Duodenal mucosa (tissue), 2 donors: ENCODE measurements around the gene GPR82.

Experiments
- H3K27ac ChIP-seq: one replicate; pipeline ENCODE4 v1.7.0; 2013; ENCODE audit warnings: low read depth, low read length
- H3K27me3 ChIP-seq, 2 donors: one replicate each; pipeline ENCODE4 v1.7.0; 2013; ENCODE audit warnings: low read length in 2 of 2, control low read depth in 1 of 2; ENCODE audit not compliant: insufficient read depth in 2 of 2, control insufficient read depth in 1 of 2
- H3K36me3 ChIP-seq, 2 donors: one replicate each; pipeline ENCODE4 v1.7.0; 2013; ENCODE audit warnings: low read length in 2 of 2, control low read depth in 1 of 2; ENCODE audit not compliant: insufficient read depth in 2 of 2, control insufficient read depth in 1 of 2
- H3K4me1 ChIP-seq, 2 donors: one replicate each; pipeline ENCODE4 v1.7.0; 2013; ENCODE audit warnings: low read length in 2 of 2, control low read depth in 1 of 2; ENCODE audit not compliant: insufficient read depth in 2 of 2, control insufficient read depth in 1 of 2
- H3K4me3 ChIP-seq, 2 donors: one replicate each; pipeline ENCODE4 v1.7.0; 2013; ENCODE audit warnings: low read length in 2 of 2, low read depth in 1 of 2
- H3K9ac ChIP-seq, 2 donors: one replicate each; pipeline ENCODE4 v1.7.0; 2013; ENCODE audit warnings: low read length in 2 of 2, low read depth in 1 of 2
- H3K9me3 ChIP-seq, 2 donors: one replicate each; pipeline ENCODE4 v1.7.0; 2013; ENCODE audit warnings: low read length in 2 of 2, control low read depth in 1 of 2; ENCODE audit not compliant: control insufficient read depth in 1 of 2

GPR82 gene

GRCh38 chrX:41734530-41734929 is 10.5 kb downstream of the GPR82 start:
- no peak overlapping the region for H3K4me3 ChIP-seq
- no peak overlapping the region for H3K27ac ChIP-seq
- no peaks in the 10 kb centered on the region for H3K9me3 ChIP-seq
- no peaks in the 10 kb centered on the region for H3K4me1 ChIP-seq
- no peaks in the 10 kb centered on the region for H3K36me3 ChIP-seq
- no peak overlapping the region for H3K9ac ChIP-seq
- H3K27me3 ChIP-seq = no peaks in the 10 kb centered on the region

DNA sequence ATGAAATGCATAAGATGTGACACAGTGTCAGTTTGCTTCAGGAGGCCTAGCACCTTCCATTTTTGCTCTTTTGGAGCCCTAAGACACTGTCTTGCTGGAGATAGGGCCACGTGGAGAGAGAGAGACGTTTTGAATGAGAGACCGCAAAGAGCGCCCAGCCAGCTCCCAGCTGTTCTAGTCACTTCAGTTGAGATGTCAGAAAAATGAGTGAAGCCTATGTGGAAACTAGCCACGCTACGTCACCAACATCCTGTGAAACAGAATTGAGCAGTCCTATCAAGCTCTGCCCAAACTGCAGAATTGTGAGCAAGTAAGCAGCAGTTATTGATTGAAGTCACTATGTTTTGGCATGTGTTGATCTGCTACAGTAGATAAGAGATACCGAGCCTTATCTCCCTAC is 13.1 kb downstream of the GPR82 start:
- Histone ChIP-seq H3K4me1 (no peaks in the 10 kb centered on the region), H3K9me3 (no peaks in the 10 kb centered on the region), H3K36me3 (peaks cover 0 to 4% of the 10 kb centered on the region in 2 donors), H3K27ac (no peak overlapping the region), H3K9ac (no peak overlapping the region), H3K27me3 (no peaks in the 10 kb centered on the region), H3K4me3 (no peak overlapping the region)

DNA sequence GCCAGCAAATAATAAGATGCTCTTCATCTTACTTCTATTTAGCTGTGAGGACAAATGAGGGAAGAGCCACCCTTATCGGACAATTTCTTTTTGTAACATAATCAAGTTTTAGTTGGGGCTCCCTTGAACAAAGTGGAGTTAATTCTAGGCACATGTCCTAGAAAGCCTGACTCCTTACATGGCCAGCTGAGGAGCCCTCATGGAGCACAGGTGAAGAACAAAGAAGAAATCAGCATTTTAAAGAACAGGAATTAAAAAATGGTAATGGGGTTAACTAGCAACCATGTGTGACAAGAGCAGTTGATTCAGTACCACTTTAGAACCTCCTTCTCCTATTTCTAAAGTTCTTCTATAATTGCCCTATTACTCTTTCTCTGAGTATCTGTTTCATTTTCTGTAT is 15.9 kb downstream of the GPR82 start:
- Histone ChIP-seq H3K4me1 (no peaks in the 10 kb centered on the region), H3K9ac (no peak overlapping the region), H3K27me3 (no peaks in the 10 kb centered on the region), H3K9me3 (no peaks in the 10 kb centered on the region), H3K4me3 (no peak overlapping the region), H3K27ac (no peak overlapping the region), H3K36me3 (peaks cover 2 to 4% of the 10 kb centered on the region in 2 donors)

- Histone ChIP-seq H3K4me1 (no peaks in the 10 kb centered on the region), H3K9ac (no peak overlapping the region), H3K36me3 (no peaks in the 10 kb centered on the region), H3K9me3 (no peaks in the 10 kb centered on the region), H3K4me3 (no peak overlapping the region), H3K27ac (no peak overlapping the region), H3K27me3 (no peaks in the 10 kb centered on the region)
Observed at GRCh38 chrX:41750716-41751115, 26.7 kb downstream of the GPR82 start.

- Histone ChIP-seq H3K4me1 (no peaks in the 10 kb centered on the region), H3K27me3 (no peaks in the 10 kb centered on the region), H3K9ac (no peak overlapping the region), H3K4me3 (no peak overlapping the region), H3K36me3 (no peaks in the 10 kb centered on the region), H3K27ac (no peak overlapping the region), H3K9me3 (no peaks in the 10 kb centered on the region)
Observed at GRCh38 chrX:41758401-41758800, 34.4 kb downstream of the GPR82 start.

DNA sequence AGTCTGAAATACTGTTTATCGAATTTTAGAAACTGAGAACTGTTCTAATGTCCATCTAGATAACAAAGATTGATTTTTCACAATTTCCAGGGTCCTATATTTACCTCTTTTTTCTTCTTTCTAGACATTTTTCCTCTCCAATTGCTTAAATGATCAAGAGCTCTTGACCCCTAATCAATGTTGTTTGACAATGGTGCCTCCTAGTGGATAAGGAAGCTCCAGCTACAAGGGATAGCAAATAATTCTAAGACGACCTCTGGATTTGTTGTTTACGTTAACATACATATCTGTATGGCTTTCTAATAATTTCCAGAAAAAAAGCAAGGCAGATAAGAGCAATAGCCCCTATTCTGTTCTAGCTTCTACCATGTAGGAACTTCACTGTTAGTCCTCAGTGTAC is 35.8 kb downstream of the GPR82 start:
- H3K4me1 ChIP-seq = no peaks in the 10 kb centered on the region
- no peaks in the 10 kb centered on the region for H3K9me3 ChIP-seq
- H3K27ac ChIP-seq = no peak overlapping the region
- no peak overlapping the region for H3K4me3 ChIP-seq
- no peaks in the 10 kb centered on the region for H3K27me3 ChIP-seq
- H3K9ac ChIP-seq = no peak overlapping the region
- H3K36me3 ChIP-seq = no peaks in the 10 kb centered on the region

DNA sequence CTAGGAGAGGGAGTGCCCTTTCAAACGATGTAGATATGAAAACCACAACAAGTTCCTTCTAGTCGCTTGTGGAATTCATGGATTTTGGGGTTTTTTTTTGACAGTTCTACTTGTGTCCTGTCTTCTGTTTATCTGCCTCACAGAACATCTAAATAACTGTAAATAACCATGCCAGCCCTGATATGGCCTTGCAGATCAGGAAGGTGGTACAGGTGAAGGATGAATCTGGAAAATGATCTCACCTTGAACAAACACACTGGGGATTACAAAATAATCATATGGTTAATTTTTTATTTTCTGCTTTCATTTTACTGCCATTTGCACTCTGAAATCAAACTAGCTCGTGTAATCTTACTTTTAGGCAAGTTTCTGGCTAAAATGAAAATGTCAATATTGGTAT is 37.2 kb downstream of the GPR82 start:
- no peak overlapping the region for H3K4me3 ChIP-seq
- no peak overlapping the region for H3K27ac ChIP-seq
- H3K27me3 ChIP-seq = no peaks in the 10 kb centered on the region
- no peaks in the 10 kb centered on the region for H3K9me3 ChIP-seq
- H3K36me3 ChIP-seq = no peaks in the 10 kb centered on the region
- H3K9ac ChIP-seq = no peak overlapping the region
- no peaks in the 10 kb centered on the region for H3K4me1 ChIP-seq

DNA sequence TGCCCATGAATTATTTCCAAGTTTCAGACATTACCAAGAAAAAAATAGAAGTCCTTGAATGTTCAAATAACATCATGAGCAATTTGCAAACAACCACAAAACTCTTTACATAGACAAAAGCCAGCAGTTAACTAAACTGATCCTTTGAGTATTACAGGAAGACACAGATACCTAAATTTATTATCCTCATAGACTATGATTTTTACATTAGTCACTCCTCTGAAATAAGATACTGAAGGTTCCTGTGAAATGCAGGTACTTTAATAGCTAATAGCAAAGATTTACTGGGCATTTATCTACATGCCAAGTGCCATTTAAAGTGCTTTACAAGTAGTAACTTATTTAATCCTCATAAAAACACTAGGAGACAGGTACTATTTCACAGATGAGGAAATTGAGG is 37.7 kb downstream of the GPR82 start:
- H3K9me3 ChIP-seq = no peaks in the 10 kb centered on the region
- H3K36me3 ChIP-seq = no peaks in the 10 kb centered on the region
- H3K27ac ChIP-seq = no peak overlapping the region
- H3K27me3 ChIP-seq = no peaks in the 10 kb centered on the region
- H3K9ac ChIP-seq = no peak overlapping the region
- H3K4me1 ChIP-seq = no peaks in the 10 kb centered on the region
- H3K4me3 ChIP-seq = no peak overlapping the region

DNA sequence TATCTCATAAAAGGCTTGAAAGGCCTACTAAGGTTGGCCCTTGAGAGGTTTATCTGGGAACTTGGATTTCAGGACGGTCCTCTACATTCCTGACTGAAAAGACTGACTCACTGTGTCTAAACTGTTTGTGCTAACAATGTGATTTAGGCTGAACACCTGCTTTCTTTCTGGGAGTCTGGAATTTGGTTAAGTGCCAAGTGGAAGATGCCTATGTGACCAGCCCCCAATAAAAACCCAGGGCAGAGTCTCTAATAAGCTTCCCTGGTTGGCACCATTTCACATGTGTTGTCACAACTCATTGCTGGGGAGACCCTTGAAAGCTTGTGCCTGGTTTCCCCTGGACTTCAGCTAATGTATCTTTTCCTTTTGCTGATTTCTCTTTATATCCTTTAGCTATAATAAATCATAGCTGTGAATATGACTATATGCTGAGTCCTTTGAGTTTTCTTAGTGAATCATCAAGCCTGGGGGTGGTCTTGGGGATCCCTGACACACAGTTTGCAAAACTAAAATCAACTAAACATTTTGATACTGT is 55.1 kb downstream of the GPR82 start:
- H3K36me3 ChIP-seq = no peaks in the 10 kb centered on the region
- H3K27ac ChIP-seq = no peak overlapping the region
- no peaks in the 10 kb centered on the region for H3K4me1 ChIP-seq

More for the DNA sequence above, 55.1 kb downstream of the GPR82 start:
- no peaks in the 10 kb centered on the region for H3K9me3 ChIP-seq
- H3K4me3 ChIP-seq = no peak overlapping the region
- no peak overlapping the region for H3K9ac ChIP-seq
- no peaks in the 10 kb centered on the region for H3K27me3 ChIP-seq
